ENCODE results near the gene C14orf93. TPM values are rescaled to one million over a fixed set of nuclear protein-coding genes. Genes with fewer than 3 reads are reported as not detected.

C14orf93 gene
- total and polyA plus RNA-seq, 9 of the 15 experiments (the other 6 are each of a cell fraction or from before 2014, with no cell fraction given) = 2.2 to 22.4 (median 16.1) TPM

DNA sequence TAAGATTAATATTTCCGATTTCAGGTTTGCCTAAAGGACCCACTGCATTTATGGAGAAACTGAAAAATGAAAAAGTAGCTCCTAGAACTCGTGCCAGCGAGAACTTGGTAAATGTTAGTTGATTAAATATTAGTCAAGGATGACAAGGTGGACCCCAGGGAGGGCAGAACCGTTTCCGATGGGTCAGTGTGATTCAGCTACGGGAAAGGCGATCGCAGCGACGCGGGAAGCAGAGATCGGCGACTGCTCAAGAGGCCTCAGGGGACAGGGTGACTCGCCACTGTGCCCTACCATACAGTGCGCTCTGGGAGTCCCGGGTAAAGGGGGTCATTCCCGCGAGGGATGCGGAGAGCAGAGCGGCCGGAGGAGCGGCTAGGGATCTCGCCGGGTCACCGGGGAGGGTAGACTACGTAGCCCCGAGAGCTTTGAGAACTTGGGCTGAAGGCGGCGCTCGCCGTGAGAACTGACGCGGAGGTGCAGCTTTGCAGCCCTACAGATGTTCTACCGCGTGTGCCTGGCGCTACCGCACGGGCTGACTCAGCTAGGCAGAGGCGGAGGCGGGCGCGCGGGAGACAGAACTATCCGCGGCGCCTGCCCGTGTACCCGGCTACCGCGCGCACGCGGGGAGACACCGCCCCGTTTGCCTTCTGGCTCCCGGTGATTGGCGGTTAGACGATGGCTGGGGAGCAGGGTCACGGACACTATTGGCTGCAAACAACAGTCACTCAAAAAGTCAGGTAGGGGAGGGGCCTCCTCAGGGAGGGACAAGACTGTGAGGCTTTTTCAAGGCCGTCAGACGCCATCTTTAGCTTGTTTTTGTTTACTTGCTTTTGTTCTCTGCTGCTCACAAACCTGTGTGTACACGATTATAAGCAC, 3.2 kb downstream of the C14orf93 start (continued):
- TF ChIP-seq ZBTB26 (CRISPR knock-in tag; IDR thresholded peaks at IDR 0.05) (no peak), ZNF77 (CRISPR knock-in tag; IDR thresholded peaks at IDR 0.05) (no peak), CREB3 (tag; conservative IDR thresholded peaks at IDR 0.05; ENCODE audit: low read depth) (no peak), DDX20 (tag; IDR thresholded peaks at IDR 0.05; ENCODE audit: low read depth) (no peak), HMGN3 (IDR thresholded peaks at IDR 0.05; ENCODE audit: borderline replicate concordance, extremely low read depth, insufficient read length, low read depth, low read length) (peak; percentile 93), ZNF212 (CRISPR knock-in tag; IDR thresholded peaks at IDR 0.05) (no peak), LEF1 (IDR thresholded peaks at IDR 0.05) (peak; percentile 31; the same call in 1 of the 2 replicates), MTA1 (IDR thresholded peaks at IDR 0.05; ENCODE audit: borderline replicate concordance) (no peak), BCOR (IDR thresholded peaks at IDR 0.05) (peak; percentile 53), SMARCA4 (IDR thresholded peaks at IDR 0.05) (no peak), ZNF253 (CRISPR knock-in tag; conservative IDR thresholded peaks at IDR 0.05) (no peak), THRB (CRISPR knock-in tag; conservative IDR thresholded peaks at IDR 0.05) (no peak), ZNF274 (IDR thresholded peaks at IDR 0.05; ENCODE audit: borderline replicate concordance, low read depth, low read length) (no peak), FOXP1 (CRISPR knock-in tag; IDR thresholded peaks at IDR 0.05) (peak; percentile 95), ZBTB2 (IDR thresholded peaks at IDR 0.05) (peak; percentile 81; the same call in 1 of the 2 replicates)
- TF ChIP-seq, protein P1, sequence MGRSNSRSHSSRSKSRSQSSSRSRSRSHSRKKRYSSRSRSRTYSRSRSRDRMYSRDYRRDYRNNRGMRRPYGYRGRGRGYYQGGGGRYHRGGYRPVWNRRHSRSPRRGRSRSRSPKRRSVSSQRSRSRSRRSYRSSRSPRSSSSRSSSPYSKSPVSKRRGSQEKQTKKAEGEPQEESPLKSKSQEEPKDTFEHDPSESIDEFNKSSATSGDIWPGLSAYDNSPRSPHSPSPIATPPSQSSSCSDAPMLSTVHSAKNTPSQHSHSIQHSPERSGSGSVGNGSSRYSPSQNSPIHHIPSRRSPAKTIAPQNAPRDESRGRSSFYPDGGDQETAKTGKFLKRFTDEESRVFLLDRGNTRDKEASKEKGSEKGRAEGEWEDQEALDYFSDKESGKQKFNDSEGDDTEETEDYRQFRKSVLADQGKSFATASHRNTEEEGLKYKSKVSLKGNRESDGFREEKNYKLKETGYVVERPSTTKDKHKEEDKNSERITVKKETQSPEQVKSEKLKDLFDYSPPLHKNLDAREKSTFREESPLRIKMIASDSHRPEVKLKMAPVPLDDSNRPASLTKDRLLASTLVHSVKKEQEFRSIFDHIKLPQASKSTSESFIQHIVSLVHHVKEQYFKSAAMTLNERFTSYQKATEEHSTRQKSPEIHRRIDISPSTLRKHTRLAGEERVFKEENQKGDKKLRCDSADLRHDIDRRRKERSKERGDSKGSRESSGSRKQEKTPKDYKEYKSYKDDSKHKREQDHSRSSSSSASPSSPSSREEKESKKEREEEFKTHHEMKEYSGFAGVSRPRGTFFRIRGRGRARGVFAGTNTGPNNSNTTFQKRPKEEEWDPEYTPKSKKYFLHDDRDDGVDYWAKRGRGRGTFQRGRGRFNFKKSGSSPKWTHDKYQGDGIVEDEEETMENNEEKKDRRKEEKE (IDR thresholded peaks at IDR 0.05; ENCODE audit: borderline replicate concordance in 1 of 2, control insufficient read depth in 1 of 2, low read depth in 2 of 2, low read length in 1 of 2) = no peak
- TF ChIP-seq, protein P2, sequence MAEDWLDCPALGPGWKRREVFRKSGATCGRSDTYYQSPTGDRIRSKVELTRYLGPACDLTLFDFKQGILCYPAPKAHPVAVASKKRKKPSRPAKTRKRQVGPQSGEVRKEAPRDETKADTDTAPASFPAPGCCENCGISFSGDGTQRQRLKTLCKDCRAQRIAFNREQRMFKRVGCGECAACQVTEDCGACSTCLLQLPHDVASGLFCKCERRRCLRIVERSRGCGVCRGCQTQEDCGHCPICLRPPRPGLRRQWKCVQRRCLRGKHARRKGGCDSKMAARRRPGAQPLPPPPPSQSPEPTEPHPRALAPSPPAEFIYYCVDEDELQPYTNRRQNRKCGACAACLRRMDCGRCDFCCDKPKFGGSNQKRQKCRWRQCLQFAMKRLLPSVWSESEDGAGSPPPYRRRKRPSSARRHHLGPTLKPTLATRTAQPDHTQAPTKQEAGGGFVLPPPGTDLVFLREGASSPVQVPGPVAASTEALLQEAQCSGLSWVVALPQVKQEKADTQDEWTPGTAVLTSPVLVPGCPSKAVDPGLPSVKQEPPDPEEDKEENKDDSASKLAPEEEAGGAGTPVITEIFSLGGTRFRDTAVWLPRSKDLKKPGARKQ (CRISPR knock-in tag; IDR thresholded peaks at IDR 0.05) = no peak
